ENCODE results near the gene TEX54. TPM values are rescaled to one million over a fixed set of nuclear protein-coding genes. Genes with fewer than 3 reads are reported as not detected.
"Not testable (repeated sequence)": the region's sequence is repeated elsewhere in the genome, so short reads cannot be mapped to it uniquely, and the experiment has no call there.

TEX54 gene
- total RNA-seq, 1 experiment from 2014 or later: not detected

- no peak for TF ChIP-seq CTCF (IDR thresholded peaks at IDR 0.05; ENCODE audit: unreplicated experiment)
- Mint-ChIP-seq H3K36me3 (ENCODE audit: insufficient read depth, unreplicated experiment) (peaks cover 24% of the 10 kb centered on the region), H3K27ac (ENCODE audit: low read depth, unreplicated experiment) (no peak overlapping the region), H3K4me3 (ENCODE audit: unreplicated experiment) (no peak overlapping the region), H3K27me3 (ENCODE audit: insufficient read depth, unreplicated experiment) (no peaks in the 10 kb centered on the region), H3K9me3 (ENCODE audit: unreplicated experiment) (no peaks in the 10 kb centered on the region), H3K4me1 (ENCODE audit: insufficient read depth, unreplicated experiment) (peaks cover 9% of the 10 kb centered on the region)
- intact Hi-C loops (cut with micrococcal nuclease): loop anchor here (2.0 kb wide), 1 partner anchor 135 kb away; the partner anchor contains the start of gene TTC9C
- DNase-seq (ENCODE audit: unreplicated experiment): no peak
- CTCF ChIA-PET: interaction anchor here (0.7 to 5.0 kb wide), 18 partner anchors 10 to 275 kb away, joined by 3 to 47 read pairs (median 4); partner anchors contain the start of genes NXF1, SLC3A2 and TTC9C
- POLR2A ChIA-PET: interaction anchor here (0.6 to 6.0 kb wide), 12 partner anchors 8 to 1377 kb away, joined by 3 to 43 read pairs (median 6); partner anchors contain the start of genes C11orf98, CSKMT, FKBP2 and NXF1
- no TSS peak for BruUV-seq (replicated peaks)
These were observed 31.2 kb upstream of the TEX54 start for GRCh38 chr11:62863687-62864335.

GRCh38 chr11:62861564-62862192 is 29.0 kb upstream of the TEX54 start:
- H3K27ac Mint-ChIP-seq (ENCODE audit: low read depth, unreplicated experiment); H3K9me3 Mint-ChIP-seq (ENCODE audit: unreplicated experiment); BruUV-seq (replicated peaks); H3K27me3 Mint-ChIP-seq (ENCODE audit: insufficient read depth, unreplicated experiment); DNase-seq (ENCODE audit: unreplicated experiment); H3K4me3 Mint-ChIP-seq (ENCODE audit: unreplicated experiment): not testable (repeated sequence)
- Mint-ChIP-seq H3K36me3 (ENCODE audit: insufficient read depth, unreplicated experiment) (peaks cover 13% of the 10 kb centered on the region), H3K4me1 (ENCODE audit: insufficient read depth, unreplicated experiment) (peaks cover 23% of the 10 kb centered on the region)
- ChIA-PET POLR2A (interaction anchor here (0.9 to 6.0 kb wide), 8 partner anchors 10 to 101 kb away, joined by 3 to 43 read pairs (median 4); partner anchors contain the start of genes POLR2G, SLC3A2, TMEM179B and WDR74), CTCF (interaction anchor here (0.6 to 5.0 kb wide), 17 partner anchors 9 to 262 kb away, joined by 3 to 47 read pairs (median 4); partner anchors contain the start of gene SLC3A2)
- intact Hi-C loops (cut with micrococcal nuclease): loop anchor here (1.0 to 2.0 kb wide), 2 partner anchors 75 to 133 kb away; partner anchors contain the start of gene TTC9C

GRCh38 chr11:62860835-62861563 is 28.4 kb upstream of the TEX54 start:
- Mint-ChIP-seq H3K4me3 (ENCODE audit: unreplicated experiment) (no peak overlapping the region), H3K9me3 (ENCODE audit: unreplicated experiment) (no peaks in the 10 kb centered on the region), H3K27ac (ENCODE audit: low read depth, unreplicated experiment) (no peak overlapping the region), H3K4me1 (ENCODE audit: insufficient read depth, unreplicated experiment) (peaks cover 23% of the 10 kb centered on the region), H3K27me3 (ENCODE audit: insufficient read depth, unreplicated experiment) (no peaks in the 10 kb centered on the region), H3K36me3 (ENCODE audit: insufficient read depth, unreplicated experiment) (peaks cover 11% of the 10 kb centered on the region)
- intact Hi-C loops (cut with micrococcal nuclease): no loop called here
- no TSS peak for BruUV-seq (replicated peaks)
- ChIA-PET POLR2A (interaction anchor here (0.9 to 6.0 kb wide), 6 partner anchors 9 to 100 kb away, joined by 3 to 43 read pairs (median 4); partner anchors contain the start of genes POLR2G, SLC3A2, TMEM179B and WDR74), CTCF (interaction anchor here (0.7 to 5.0 kb wide), 10 partner anchors 11 to 180 kb away, joined by 3 to 47 read pairs (median 6); partner anchors contain the start of gene SLC3A2)
- DNase-seq (ENCODE audit: unreplicated experiment): no peak
- TF ChIP-seq CTCF (IDR thresholded peaks at IDR 0.05; ENCODE audit: unreplicated experiment): no peak

GRCh38 chr11:62859281-62859703 is 26.7 kb upstream of the TEX54 start:
- H3K36me3 Mint-ChIP-seq (ENCODE audit: insufficient read depth, unreplicated experiment): peaks cover 26% of the 10 kb centered on the region
- ChIA-PET POLR2A (interaction anchor here (0.6 kb wide), 1 partner anchor 68 kb away, joined by 3 read pairs; no protein-coding TSS in a partner anchor), CTCF (interaction anchor here (0.5 kb wide), 1 partner anchor 127 kb away, joined by 4 read pairs; no protein-coding TSS in a partner anchor)
- intact Hi-C loops (cut with micrococcal nuclease); BruUV-seq (replicated peaks); H3K9me3 Mint-ChIP-seq (ENCODE audit: unreplicated experiment); H3K4me3 Mint-ChIP-seq (ENCODE audit: unreplicated experiment); DNase-seq (ENCODE audit: unreplicated experiment); H3K27me3 Mint-ChIP-seq (ENCODE audit: insufficient read depth, unreplicated experiment): not testable (repeated sequence)
- H3K4me1 Mint-ChIP-seq (ENCODE audit: insufficient read depth, unreplicated experiment): peaks cover 24% of the 10 kb centered on the region
- peak overlapping the region; percentile 64 for H3K27ac Mint-ChIP-seq (ENCODE audit: low read depth, unreplicated experiment)

All from MCF 10A (cell line).